HepG2 (cell line): Measurements from ENCODE around the gene MFAP1. TPM values are rescaled to one million over a fixed set of nuclear protein-coding genes. Genes with fewer than 3 reads are reported as not detected.

Experiments
- CREB1 ChIP-seq, 2 experiments: fragments of 450-650 bp in 1 of 2; IDR thresholded peaks; 2 replicates each; pipeline ENCODE4 v1.6.1; 2016 to 2017; ENCODE audit warnings: control low read depth in 1 of 2, mild to moderate bottlenecking in 1 of 2, missing compliant biosample characterization in 1 of 2, missing genetic modification characterization in 1 of 2
- EED ChIP-seq: sonication (generic); formaldehyde crosslinking; IDR thresholded peaks from 2 replicates; pipeline ENCODE4 v1.5.0; 2020; ENCODE audit warnings: mild to moderate bottlenecking, missing genetic modification reagents
- ETS1 ChIP-seq: sonication (generic); formaldehyde crosslinking; IDR thresholded peaks from 2 replicates; pipeline ENCODE4 v1.4.0; 2020; ENCODE audit warnings: missing genetic modification reagents
- GTF2F1 ChIP-seq: fragments of 150-350 bp; IDR thresholded peaks from 2 replicates; pipeline ENCODE4 v1.6.1; 2014; ENCODE audit warnings: low read length
- KDM1A ChIP-seq: IDR thresholded peaks from 2 replicates; pipeline ENCODE4 v1.6.1; 2016; ENCODE audit warnings: missing compliant biosample characterization
- MTF1 ChIP-seq: sonication (generic); formaldehyde crosslinking; IDR thresholded peaks from 2 replicates; pipeline ENCODE4 v1.5.0; 2020; ENCODE audit warnings: missing genetic modification reagents
- NR2F6 ChIP-seq, 2 experiments: IDR thresholded peaks; 2 replicates each; pipeline ENCODE4 v1.6.1; 2016; ENCODE audit warnings: antibody characterized with exemption in 1 of 2, mild to moderate bottlenecking in 1 of 2
- NR3C1 ChIP-seq: sonication (generic); formaldehyde crosslinking; IDR thresholded peaks from 2 replicates; pipeline ENCODE4 v1.4.0; 2020; ENCODE audit warnings: missing genetic modification reagents
- RERE ChIP-seq: IDR thresholded peaks from 2 replicates; pipeline ENCODE4 v1.6.1; 2016; ENCODE audit warnings: low read depth, missing genetic modification reagents, missing compliant biosample characterization
- SETDB1 ChIP-seq: sonication (generic); formaldehyde crosslinking; IDR thresholded peaks from 2 replicates; pipeline ENCODE4 v1.5.1; 2020; ENCODE audit warnings: missing genetic modification reagents, mild to moderate bottlenecking, borderline replicate concordance
- SRSF4 ChIP-seq: fragments of 200-400 bp; formaldehyde crosslinking; IDR thresholded peaks from one replicate; pipeline ENCODE4 v1.6.1; 2018; ENCODE audit warnings: mild to moderate bottlenecking, low read depth, low read length, moderate library complexity; ENCODE audit not compliant: poor library complexity, severe bottlenecking
- SRY ChIP-seq: sonication (generic); formaldehyde crosslinking; IDR thresholded peaks from 2 replicates; pipeline ENCODE4 v1.8.0; 2022; ENCODE audit warnings: mild to moderate bottlenecking, missing genetic modification reagents
- TAF15 ChIP-seq: fragments of 200-400 bp; formaldehyde crosslinking; IDR thresholded peaks from one replicate; pipeline ENCODE4 v1.6.1; 2018; ENCODE audit warnings: mild to moderate bottlenecking, low read depth, low read length; ENCODE audit not compliant: poor library complexity, severe bottlenecking
- ZBTB14 ChIP-seq: sonication (generic); formaldehyde crosslinking; IDR thresholded peaks from 2 replicates; pipeline ENCODE4 v1.4.0; 2020; ENCODE audit warnings: missing genetic modification reagents
- ZC3H13 ChIP-seq: sonication (generic); formaldehyde crosslinking; IDR thresholded peaks from 2 replicates; pipeline ENCODE4 v1.8.1; 2023; ENCODE audit warnings: mild to moderate bottlenecking, missing genetic modification reagents, moderate library complexity
- ZFP90 ChIP-seq: sonication (generic); formaldehyde crosslinking; IDR thresholded peaks from 2 replicates; pipeline ENCODE4 v1.8.0; 2022; ENCODE audit warnings: missing genetic modification reagents, mild to moderate bottlenecking, inconsistent platforms, borderline replicate concordance
- ZNF138 ChIP-seq: sonication (generic); formaldehyde crosslinking; IDR thresholded peaks from 2 replicates; pipeline ENCODE4 v1.5.0; 2020; ENCODE audit warnings: mild to moderate bottlenecking, low read depth, missing genetic modification reagents
- ZNF678 ChIP-seq: sonication (generic); formaldehyde crosslinking; IDR thresholded peaks from 2 replicates; pipeline ENCODE4 v1.4.0; 2020; ENCODE audit warnings: mild to moderate bottlenecking, missing genetic modification reagents
- ZNF704 ChIP-seq: sonication (generic); formaldehyde crosslinking; IDR thresholded peaks from 2 replicates; pipeline ENCODE4 v1.8.1; 2023; ENCODE audit warnings: mild to moderate bottlenecking, inconsistent platforms, moderate library complexity, missing genetic modification reagents, borderline replicate concordance
- ZNF75D ChIP-seq: sonication (generic); formaldehyde crosslinking; IDR thresholded peaks from 2 replicates; pipeline ENCODE4 v1.8.1; 2023; ENCODE audit warnings: missing genetic modification reagents, mild to moderate bottlenecking, borderline replicate concordance
- polyA plus RNA-seq, 8 experiments: library from polyadenylated mRNA; depleted of rRNA in 3 of 8; stranded (reverse) in 7 of 8; unstranded in 1 of 8; fragments of >200 nt; fragmentation: Illumina TruSeq in 4 of 8; extraction: Trizol in 4 of 8; gene quantifications; 2 replicates each; pipeline versions ENCODE4 v1.2.1 to v1.2.3, GENCODE V29; 2011 to 2016; ENCODE audit warnings: low read depth in 4 of 8, missing spikeins in 1 of 8, mixed read lengths in 1 of 8; ENCODE audit not compliant: insufficient read depth in 1 of 8
- total RNA-seq, 5 experiments: library from RNA; depleted of rRNA; stranded (reverse); fragments of >200 nt; fragmentation: Illumina TruSeq; extraction: Trizol; gene quantifications; 2 replicates each; pipeline ENCODE4 v1.2.3, GENCODE V29; 2016; ENCODE audit warnings: low read depth in 1 of 5

MFAP1 gene
- total and polyA plus RNA-seq, 2 of the 13 experiments (the other 11 are each of a cell fraction or from before 2014, with no cell fraction given): 11.8 to 39.5 TPM

- TF ChIP-seq CREB1 (IDR thresholded peaks at IDR 0.05) (peak; percentile 89), CREB1 (CRISPR knock-in tag; IDR thresholded peaks at IDR 0.05) (peak; percentile 94), EED (no peak), NR2F6 (IDR thresholded peaks at IDR 0.05) (no peak), NR2F6 (CRISPR knock-in tag; IDR thresholded peaks at IDR 0.05) (no peak), ZNF704 (CRISPR knock-in tag) (no peak), ZC3H13 (CRISPR knock-in tag) (peak; percentile 49; the same call in 1 of the 2 replicates), SETDB1 (no peak), TAF15 (no peak), SRY (CRISPR knock-in tag) (no peak), ZFP90 (CRISPR knock-in tag) (peak; percentile 45; the same call in 1 of the 2 replicates), MTF1 (CRISPR knock-in tag) (no peak), NR3C1 (no peak), RERE (CRISPR knock-in tag) (no peak), GTF2F1 (no peak), ZNF75D (no peak), ZNF138 (no peak), ZNF678 (CRISPR knock-in tag) (no peak), ZBTB14 (no peak), ETS1 (CRISPR knock-in tag) (no peak; the same call in 1 of the 2 replicates), KDM1A (CRISPR knock-in tag) (no peak), SRSF4 (no peak)
Observed at GRCh38 chr15:43824302-43825246, at the start of gene MFAP1 (continued).
